Neural cell (in vitro differentiated cells): ENCODE data around the gene DNAJC27. TPM values are rescaled to one million over a fixed set of nuclear protein-coding genes. Genes with fewer than 3 reads are reported as not detected.

Experiments
- H2AFZ ChIP-seq: fragments of 200-600, 300-800 bp; sonication (generic), shearing (Covaris generic); 2 replicates; pipeline ENCODE4 v1.6.0; 2014; ENCODE audit warnings: low read depth, mild to moderate bottlenecking, antibody characterized with exemption, low read length, moderate library complexity
- H3F3A ChIP-seq: fragments of 200-600 bp; shearing (Covaris generic); 2 replicates; pipeline ENCODE4 v1.6.1; 2016; ENCODE audit warnings: mild to moderate bottlenecking, moderate library complexity, mixed read lengths, antibody characterized with exemption, low read length; ENCODE audit not compliant: insufficient read depth, poor library complexity, severe bottlenecking
- H3K27ac ChIP-seq: fragments of 200-600, 300-800 bp; sonication (generic), shearing (Covaris generic); 2 replicates; pipeline ENCODE4 v1.5.1; 2014; ENCODE audit warnings: mild to moderate bottlenecking, low read length, moderate library complexity
- H3K27me3 ChIP-seq: fragments of 300-800, 200-600 bp; sonication (generic), shearing (Covaris generic); 2 replicates; pipeline ENCODE4 v1.6.0; 2014; ENCODE audit warnings: mild to moderate bottlenecking, low read depth, low read length, moderate library complexity; ENCODE audit not compliant: insufficient read depth
- H3K36me3 ChIP-seq: fragments of 300-800, 200-600 bp; sonication (generic), shearing (Covaris generic); 2 replicates; pipeline ENCODE4 v1.5.1; 2014; ENCODE audit warnings: mild to moderate bottlenecking, antibody characterized with exemption, low read length, moderate library complexity; ENCODE audit not compliant: insufficient read depth
- H3K4me2 ChIP-seq: fragments of 300-800, 200-600 bp; sonication (generic), shearing (Covaris generic); 2 replicates; pipeline ENCODE4 v1.6.0; 2014; ENCODE audit warnings: mild to moderate bottlenecking, low read length
- H3K4me3 ChIP-seq: fragments of 300-800, 200-600 bp; sonication (generic), shearing (Covaris generic); 2 replicates; pipeline ENCODE4 v1.5.1; 2014; ENCODE audit warnings: mild to moderate bottlenecking, low read length, moderate library complexity
- H3K79me2 ChIP-seq: fragments of 200-600 bp; shearing (Covaris generic); replicated peaks from 2 replicates; pipeline ENCODE4 v1.6.0; 2014; ENCODE audit warnings: mild to moderate bottlenecking, low read length, moderate library complexity; ENCODE audit not compliant: insufficient read depth
- H3K9ac ChIP-seq: fragments of 300-800, 200-600 bp; sonication (generic), shearing (Covaris generic); 2 replicates; pipeline ENCODE4 v1.6.1; 2016; ENCODE audit warnings: mild to moderate bottlenecking, low read length, mixed read lengths
- H3K9me2 ChIP-seq: fragments of 200-600 bp; shearing (Covaris generic); 2 replicates; pipeline ENCODE4 v1.6.1; 2016; ENCODE audit warnings: mild to moderate bottlenecking, low read length, mixed read lengths; ENCODE audit not compliant: insufficient read depth
- H3K9me3 ChIP-seq: fragments of 200-600, 300-800 bp; sonication (generic), shearing (Covaris generic); 2 replicates; pipeline ENCODE4 v1.6.1; 2016; ENCODE audit warnings: mild to moderate bottlenecking, mixed run types, low read length, moderate library complexity, mixed read lengths
- H4K20me1 ChIP-seq: fragments of 200-600 bp; shearing (Covaris generic); 2 replicates; pipeline ENCODE4 v1.6.1; 2016; ENCODE audit warnings: mild to moderate bottlenecking, mixed run types; ENCODE audit not compliant: insufficient read depth
- CTCF ChIP-seq: fragments of 450-650 bp; IDR thresholded peaks from 2 replicates; pipeline ENCODE4 v1.5.1; 2014; ENCODE audit warnings: antibody characterized with exemption, mild to moderate bottlenecking, moderate library complexity; ENCODE audit not compliant: poor library complexity, severe bottlenecking
- EP300 ChIP-seq: fragments of 450-650 bp; conservative IDR thresholded peaks from 2 replicates; pipeline ENCODE4 v1.6.1; 2014; ENCODE audit warnings: antibody characterized with exemption, mild to moderate bottlenecking, moderate library complexity; ENCODE audit not compliant: poor library complexity, severe bottlenecking
- EZH2 ChIP-seq: fragments of 200-600, 300-800 bp; shearing (Covaris generic), sonication (generic); IDR thresholded peaks from 2 replicates; pipeline ENCODE4 v1.6.1; 2014; ENCODE audit warnings: antibody characterized with exemption, low read length, borderline replicate concordance, mild to moderate bottlenecking; ENCODE audit not compliant: insufficient read depth, poor library complexity, severe bottlenecking
- MXI1 ChIP-seq: fragments of 450-650 bp; conservative IDR thresholded peaks from 2 replicates; pipeline ENCODE4 v1.6.1; 2014; ENCODE audit warnings: antibody characterized with exemption, mild to moderate bottlenecking; ENCODE audit not compliant: poor library complexity, severe bottlenecking
- POLR2AphosphoS5 ChIP-seq: IDR thresholded peaks from 2 replicates; pipeline ENCODE4 v1.6.1; 2012
- RAD21 ChIP-seq: fragments of 450-650 bp; conservative IDR thresholded peaks from 2 replicates; pipeline ENCODE4 v1.6.1; 2014; ENCODE audit warnings: antibody characterized with exemption, mild to moderate bottlenecking, moderate library complexity
- REST ChIP-seq: IDR thresholded peaks from 2 replicates; pipeline ENCODE4 v1.6.1; 2012; ENCODE audit warnings: borderline replicate concordance
- SMC3 ChIP-seq: fragments of 450-650 bp; conservative IDR thresholded peaks from 2 replicates; pipeline ENCODE4 v1.6.1; 2014; ENCODE audit warnings: antibody characterized with exemption, mild to moderate bottlenecking, moderate library complexity; ENCODE audit not compliant: poor library complexity
- TAF1 ChIP-seq: IDR thresholded peaks from 2 replicates; pipeline ENCODE4 v1.6.1; 2012; ENCODE audit warnings: low read depth
- polyA plus RNA-seq: library from polyadenylated mRNA; depleted of rRNA; stranded (reverse); fragments of >200 nt; gene quantifications from 2 replicates; pipeline ENCODE4 v1.2.3, GENCODE V29; 2014

The DNAJC27 gene
- polyA plus RNA-seq, 1 donor from 2014 or later: 22.4 TPM

DNA sequence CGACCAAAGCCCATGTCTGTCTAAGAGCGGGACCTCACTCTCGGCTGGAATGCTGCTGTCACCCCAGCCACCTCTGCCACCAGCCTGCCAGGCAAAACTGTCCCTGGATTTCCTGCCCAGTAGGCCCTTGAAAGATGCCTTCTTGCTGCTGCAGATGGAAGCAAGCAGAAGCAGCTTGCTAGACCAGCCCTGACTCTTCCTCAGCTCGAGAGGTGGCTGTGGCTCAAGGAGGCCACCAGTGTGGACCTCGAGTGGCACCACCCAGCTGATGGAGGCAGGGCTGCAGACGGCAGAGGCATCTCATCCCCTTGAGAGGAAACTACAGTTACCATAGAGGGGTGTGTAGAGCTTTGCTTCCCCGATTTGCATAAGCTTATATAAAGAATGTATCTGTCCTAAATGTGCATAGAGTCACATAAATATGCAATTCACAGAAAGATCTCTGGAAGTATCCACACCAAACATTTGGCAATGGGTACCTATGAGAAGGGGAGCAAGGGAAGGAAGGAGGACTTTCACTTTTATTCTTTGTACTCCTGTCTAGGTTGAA, 72.3 kb downstream of the DNAJC27 start:
- H3K4me3 ChIP-seq: no peak overlapping the region
- no peaks in the 10 kb centered on the region for H3K27me3 ChIP-seq
- H3K36me3 ChIP-seq: no peaks in the 10 kb centered on the region
- no peaks in the 10 kb centered on the region for H3F3A ChIP-seq
- no peak overlapping the region for H3K27ac ChIP-seq
- H3K9ac ChIP-seq: no peak overlapping the region
- TF ChIP-seq SMC3 (no peak), POLR2AphosphoS5 (no peak), RAD21 (no peak), CTCF (no peak)
- H3K79me2 ChIP-seq: no peaks in the 10 kb centered on the region
- H3K9me3 ChIP-seq: peaks cover 5% of the 10 kb centered on the region
- H2AFZ ChIP-seq: no peak overlapping the region
- H4K20me1 ChIP-seq: no peaks in the 10 kb centered on the region
- H3K9me2 ChIP-seq: no peaks in the 10 kb centered on the region
- no peak overlapping the region for H3K4me2 ChIP-seq

DNA sequence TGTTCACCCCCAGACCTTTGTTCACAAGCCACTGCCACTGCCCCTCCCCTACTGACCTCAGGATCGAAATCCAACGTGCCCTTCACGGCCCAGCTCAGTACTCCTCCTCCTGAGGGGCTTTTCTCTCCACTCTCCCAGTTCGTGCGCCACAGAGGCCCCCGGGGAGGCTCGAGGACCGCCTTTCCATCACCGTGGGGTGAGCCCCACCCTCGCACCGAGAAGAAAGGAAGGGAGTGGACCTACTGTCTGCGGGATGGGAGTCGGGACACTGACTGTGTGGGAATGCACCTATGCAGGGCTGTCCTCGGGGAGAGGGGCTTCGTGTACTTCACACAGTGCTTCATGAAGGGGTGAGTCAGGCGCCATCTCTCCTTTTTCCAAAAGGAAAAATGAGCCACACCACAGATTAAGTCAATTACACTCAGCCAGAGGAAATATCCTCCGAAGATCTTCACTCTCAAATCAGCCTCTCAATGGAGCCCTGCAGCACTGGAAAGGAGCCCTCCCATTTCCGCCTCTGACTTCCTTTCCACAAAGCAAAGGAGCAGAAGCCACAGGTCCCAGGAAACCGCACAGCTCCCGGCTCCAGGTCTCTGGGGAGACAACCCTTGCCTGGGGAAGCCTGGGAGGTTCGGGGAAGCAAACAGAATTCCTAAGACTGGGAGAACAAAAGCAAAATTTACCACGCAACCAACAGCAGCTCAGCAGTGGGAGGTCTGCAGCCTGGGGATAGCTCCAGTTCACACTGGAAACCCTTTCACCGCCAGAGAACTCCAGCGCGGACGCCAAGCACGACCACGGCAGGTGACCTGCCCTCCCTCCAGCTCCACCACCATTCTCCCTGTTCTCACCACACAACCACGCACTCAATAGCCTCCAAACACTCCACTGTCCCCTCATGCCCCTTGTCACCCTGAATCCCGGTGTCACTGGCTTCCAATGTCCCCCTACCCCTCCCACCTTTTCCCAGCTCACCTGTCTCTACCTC, 73.3 kb downstream of the DNAJC27 start:
- TF ChIP-seq MXI1: no peak
- no peak for TF ChIP-seq CTCF
- no peak for TF ChIP-seq RAD21
- no peak for TF ChIP-seq POLR2AphosphoS5
- TF ChIP-seq SMC3: no peak
- no peak for TF ChIP-seq REST
- no peak for TF ChIP-seq EZH2
- no peak for TF ChIP-seq TAF1
- TF ChIP-seq EP300: no peak
- no peaks in the 10 kb centered on the region for H3F3A ChIP-seq
- H4K20me1 ChIP-seq: no peaks in the 10 kb centered on the region
- H3K27me3 ChIP-seq: no peaks in the 10 kb centered on the region
- H3K4me2 ChIP-seq: no peak overlapping the region
- no peaks in the 10 kb centered on the region for H3K9me2 ChIP-seq
- no peaks in the 10 kb centered on the region for H3K36me3 ChIP-seq
- no peak overlapping the region for H2AFZ ChIP-seq
- no peak overlapping the region for H3K27ac ChIP-seq
- H3K4me3 ChIP-seq: no peak overlapping the region
- H3K9me3 ChIP-seq: peaks cover 5% of the 10 kb centered on the region
- H3K9ac ChIP-seq: no peak overlapping the region
- H3K79me2 ChIP-seq: no peaks in the 10 kb centered on the region
